Head of caudate nucleus (tissue), 42 donors: ENCODE measurements around the gene PPM1M.

Experiments
- DNase-seq, 42 donors: peaks; one replicate each; pipeline versions ENCODE4 v3.0.0 to v3.0.0-alpha.2; 2020 to 2021; ENCODE audit warnings: mixed read lengths in 7 of 42
- intact Hi-C: fragments of 100-400 bp; cut with DNase I; formaldehyde crosslinking; loops from one replicate; pipeline ENCODE4 v1.15.0; 2022

PPM1M gene

GRCh38 chr3:52298149-52299098 is 52.9 kb downstream of the PPM1M start:
- peak in 2 of 42 donors; percentile 20 to 30 for DNase-seq
- intact Hi-C loops, result loop anchor here (10.0 kb wide), 1 partner anchor 106 kb away; no protein-coding TSS in a partner anchor

- intact Hi-C loops, result loop anchor here (10.0 kb wide), 1 partner anchor 105 kb away; no protein-coding TSS in a partner anchor
- no peak for DNase-seq
Measured at GRCh38 chr3:52299247-52299878, 53.8 kb downstream of the PPM1M start.
